HUES6 (cell line): ENCODE data around the gene EGFL7.
"Not testable (repeated sequence)": the region's sequence is repeated elsewhere in the genome, so short reads cannot be mapped to it uniquely, and the experiment has no call there.

Experiments used
- H3K27ac ChIP-seq: 2 replicates; pipeline ENCODE4 v1.7.0; 2013; ENCODE audit warnings: low read depth, mild to moderate bottlenecking, low read length, inconsistent platforms
- H3K27me3 ChIP-seq: 2 replicates; pipeline ENCODE4 v1.6.1; 2013; ENCODE audit warnings: low read length; ENCODE audit not compliant: control insufficient read depth, insufficient read depth
- H3K36me3 ChIP-seq: 2 replicates; pipeline ENCODE4 v1.6.1; 2013; ENCODE audit warnings: low read length; ENCODE audit not compliant: control insufficient read depth, insufficient read depth
- H3K4me1 ChIP-seq: 2 replicates; pipeline ENCODE4 v1.6.1; 2013; ENCODE audit warnings: low read length; ENCODE audit not compliant: control insufficient read depth, insufficient read depth
- H3K4me3 ChIP-seq: 2 replicates; pipeline ENCODE4 v1.5.1; 2013; ENCODE audit warnings: low read depth, low read length
- H3K9ac ChIP-seq: one replicate; pipeline ENCODE4 v1.6.1; 2013; ENCODE audit warnings: mild to moderate bottlenecking, low read length
- H3K9me3 ChIP-seq: 2 replicates; pipeline ENCODE4 v1.6.1; 2013; ENCODE audit warnings: low read depth, low read length; ENCODE audit not compliant: control insufficient read depth, insufficient read depth

Gene EGFL7

GRCh38 chr9:136632491-136633106, 30.1 kb upstream of the EGFL7 start:
- not testable (repeated sequence) for H3K27me3 ChIP-seq, H3K27ac ChIP-seq, H3K4me1 ChIP-seq, H3K36me3 ChIP-seq, H3K9me3 ChIP-seq, H3K9ac ChIP-seq, H3K4me3 ChIP-seq

GRCh38 chr9:136634904-136635303, 27.8 kb upstream of the EGFL7 start:
- H3K27me3 ChIP-seq, result no peaks in the 10 kb centered on the region; the same call in 1 of the 2 replicates
- no peak overlapping the region for H3K9ac ChIP-seq
- H3K4me1 ChIP-seq, result peaks cover 3% of the 10 kb centered on the region; the same call in 1 of the 2 replicates

GRCh38 chr9:136640171-136641111, 22.3 kb upstream of the EGFL7 start:
- Histone ChIP-seq H3K9ac (no peak overlapping the region), H3K4me3 (no peak overlapping the region), H3K36me3 (no peaks in the 10 kb centered on the region), H3K4me1 (peaks cover 11% of the 10 kb centered on the region; the same call in 1 of the 2 replicates), H3K9me3 (no peaks in the 10 kb centered on the region), H3K27me3 (peaks cover 15% of the 10 kb centered on the region), H3K27ac (no peak overlapping the region)

More at GRCh38 chr9:136634904-136635303, 27.8 kb upstream of the EGFL7 start:
- Histone ChIP-seq H3K4me3 (no peak overlapping the region), H3K9me3 (no peaks in the 10 kb centered on the region; the same call in 1 of the 2 replicates), H3K27ac (no peak overlapping the region), H3K36me3 (no peaks in the 10 kb centered on the region)

- H3K4me1 ChIP-seq, result peaks cover 22% of the 10 kb centered on the region; the same call in 1 of the 2 replicates
- H3K36me3 ChIP-seq, result no peaks in the 10 kb centered on the region
- no peak overlapping the region for H3K4me3 ChIP-seq
- H3K27me3 ChIP-seq, result peaks cover 15% of the 10 kb centered on the region
- H3K9ac ChIP-seq, result no peak overlapping the region
- no peaks in the 10 kb centered on the region for H3K9me3 ChIP-seq
- H3K27ac ChIP-seq, result no peak overlapping the region
Measured at GRCh38 chr9:136642439-136642921, 20.2 kb upstream of the EGFL7 start.

GRCh38 chr9:136643596-136644342, 18.9 kb upstream of the EGFL7 start:
- Histone ChIP-seq H3K9ac (peak overlapping the region; percentile 19), H3K36me3 (no peaks in the 10 kb centered on the region), H3K4me3 (peak overlapping the region; percentile 12; the same call in 1 of the 2 replicates), H3K27me3 (peaks cover 15% of the 10 kb centered on the region), H3K9me3 (no peaks in the 10 kb centered on the region), H3K27ac (no peak overlapping the region), H3K4me1 (peaks cover 22% of the 10 kb centered on the region; the same call in 1 of the 2 replicates)

GRCh38 chr9:136644343-136644592, 18.4 kb upstream of the EGFL7 start:
- Histone ChIP-seq H3K27me3 (peaks cover 15% of the 10 kb centered on the region), H3K4me3 (peak overlapping the region; percentile 12; the same call in 1 of the 2 replicates), H3K27ac (no peak overlapping the region), H3K9ac (peak overlapping the region; percentile 19), H3K36me3 (no peaks in the 10 kb centered on the region), H3K9me3 (no peaks in the 10 kb centered on the region), H3K4me1 (peaks cover 22% of the 10 kb centered on the region; the same call in 1 of the 2 replicates)

GRCh38 chr9:136644593-136645351, 17.9 kb upstream of the EGFL7 start:
- H3K27ac ChIP-seq, result no peak overlapping the region
- H3K9me3 ChIP-seq, result no peaks in the 10 kb centered on the region
- no peak overlapping the region for H3K9ac ChIP-seq
- peaks cover 22% of the 10 kb centered on the region; the same call in 1 of the 2 replicates for H3K4me1 ChIP-seq
- 0 out of 2 replicates have a peak overlapping the region, but pooled peaks have one; percentile 12 for H3K4me3 ChIP-seq
- H3K36me3 ChIP-seq, result no peaks in the 10 kb centered on the region
- peaks cover 15% of the 10 kb centered on the region for H3K27me3 ChIP-seq

GRCh38 chr9:136645352-136645902, 17.3 kb upstream of the EGFL7 start:
- Histone ChIP-seq H3K4me1 (peaks cover 22% of the 10 kb centered on the region; the same call in 1 of the 2 replicates), H3K36me3 (no peaks in the 10 kb centered on the region), H3K9me3 (no peaks in the 10 kb centered on the region), H3K4me3 (no peak overlapping the region), H3K9ac (no peak overlapping the region), H3K27ac (no peak overlapping the region), H3K27me3 (peaks cover 15% of the 10 kb centered on the region)

GRCh38 chr9:136645903-136646754, 16.6 kb upstream of the EGFL7 start:
- peaks cover 15% of the 10 kb centered on the region for H3K27me3 ChIP-seq
- H3K36me3 ChIP-seq, result no peaks in the 10 kb centered on the region
- H3K9ac ChIP-seq, result no peak overlapping the region
- peaks cover 22% of the 10 kb centered on the region; the same call in 1 of the 2 replicates for H3K4me1 ChIP-seq
- no peaks in the 10 kb centered on the region for H3K9me3 ChIP-seq
- no peak overlapping the region for H3K4me3 ChIP-seq
- no peak overlapping the region for H3K27ac ChIP-seq
